RWPE1 (cell line): Measurements from ENCODE around the gene RASL12.
A peak's percentile ranks its signal among the peaks of the same experiment; 100 is the strongest.

Source experiments
- CTCF ChIA-PET: fragments of 350-600 bp; sonication (Branson Sonifier 250); formaldehyde crosslinking; extraction: SDS; loops from one replicate; lab custom pipeline; 2021; lab: Yijun Ruan, JAX
- POLR2A ChIA-PET: fragments of 400-600 bp; formaldehyde crosslinking; extraction: SDS; loops from one replicate; lab custom pipeline; 2020; ENCODE audit warnings: antibody characterized with exemption; ENCODE audit not compliant: low non-redundant PET; lab: Yijun Ruan, JAX
- DNase-seq: peaks from one replicate; pipeline ENCODE4 v3.0.0; 2012; ENCODE audit warnings: low spot score
- H3K27ac ChIP-seq: fragments of 450-650 bp; 2 replicates; pipeline ENCODE4 v1.5.1; 2017
- CTCF ChIP-seq: fragments of 450-650 bp; conservative IDR thresholded peaks from 2 replicates; pipeline ENCODE4 v1.5.1; 2017; ENCODE audit warnings: low read depth, mild to moderate bottlenecking

RASL12 gene

GRCh38 chr15:65029736-65030208 is 38.0 kb downstream of the RASL12 start:
- H3K27ac ChIP-seq = peak overlapping the region; percentile 66
- CTCF ChIA-PET = interaction anchor here (0.6 kb wide), 1 partner anchor 262 kb away, joined by 3 read pairs; no protein-coding TSS in a partner anchor
- DNase-seq = no peak
- TF ChIP-seq CTCF = no peak
- POLR2A ChIA-PET = no interaction called here

DNA sequence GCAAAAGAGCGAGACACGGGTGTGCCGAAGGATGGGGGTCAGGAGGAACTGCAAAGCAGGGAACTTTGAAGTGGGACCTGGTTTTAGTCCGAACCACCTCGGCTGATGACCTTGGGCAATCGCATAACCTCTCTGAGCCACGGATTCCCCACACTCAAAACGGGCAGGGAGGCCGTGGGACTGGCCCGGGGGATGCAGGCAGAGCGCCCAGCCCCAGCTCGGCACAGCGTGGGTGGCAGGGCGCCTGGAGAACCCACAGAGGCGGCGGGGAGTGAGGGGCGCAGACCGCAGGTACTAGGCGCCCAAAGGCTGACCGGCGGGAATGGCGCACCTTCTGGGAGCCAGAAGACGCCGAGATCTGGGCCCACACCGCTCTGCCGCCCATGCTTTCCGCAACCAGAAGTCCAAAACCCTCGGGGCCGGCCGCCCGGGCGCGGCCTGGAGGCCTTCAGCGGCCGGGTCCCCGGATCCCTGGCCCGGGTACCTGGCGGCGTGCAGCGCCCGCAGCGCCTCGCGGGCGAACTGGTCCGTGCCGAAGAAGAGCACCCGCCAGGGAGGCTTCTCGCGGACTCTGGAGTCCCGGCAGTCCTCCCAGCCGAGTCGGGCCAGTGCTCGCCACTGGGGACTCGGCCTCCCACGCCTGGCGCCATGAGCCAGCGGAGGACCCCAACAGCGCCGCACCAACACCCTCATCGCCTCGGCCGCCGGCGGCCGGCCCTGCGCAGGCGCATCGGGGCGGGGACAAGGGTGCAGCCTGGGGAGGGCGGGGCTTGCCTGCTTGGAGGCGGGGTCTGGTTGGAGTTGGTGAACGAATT is 38.7 kb downstream of the RASL12 start, which contains the start of gene MTFMT:
MTFMT (minus strand) TSS at position 719 of the 815 bp plus-strand sequence; CDS start at position 693, 26 bp downstream.
- ChIA-PET POLR2A (no interaction called here), CTCF (no interaction called here)
- H3K27ac ChIP-seq = peak within 1 kb of the TSS; percentile 66
- peak; percentile 98 for DNase-seq
- no peak for TF ChIP-seq CTCF

DNA sequence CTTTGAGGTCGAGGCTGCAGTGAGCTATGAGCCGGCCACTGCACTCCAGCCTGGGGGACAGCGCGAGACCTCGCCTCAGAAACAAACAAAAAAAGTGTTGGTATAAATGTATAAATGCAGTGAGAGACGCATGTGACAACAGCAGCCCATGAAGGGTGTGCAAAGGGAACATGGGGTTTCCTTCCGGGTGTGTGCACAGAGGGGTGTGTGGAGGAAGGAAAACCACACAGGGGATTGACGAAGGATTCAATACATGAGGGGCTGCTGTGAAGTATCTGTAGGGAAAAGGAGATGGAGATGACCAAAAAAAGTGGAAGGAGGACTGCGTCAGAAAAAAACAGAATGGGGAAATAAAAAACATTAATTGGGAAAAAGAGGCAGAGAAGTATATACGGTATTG is 39.5 kb downstream of the RASL12 start:
- ChIA-PET POLR2A (no interaction called here), CTCF (no interaction called here)
- no peak overlapping the region for H3K27ac ChIP-seq
- DNase-seq = no peak
- TF ChIP-seq CTCF = no peak

DNA sequence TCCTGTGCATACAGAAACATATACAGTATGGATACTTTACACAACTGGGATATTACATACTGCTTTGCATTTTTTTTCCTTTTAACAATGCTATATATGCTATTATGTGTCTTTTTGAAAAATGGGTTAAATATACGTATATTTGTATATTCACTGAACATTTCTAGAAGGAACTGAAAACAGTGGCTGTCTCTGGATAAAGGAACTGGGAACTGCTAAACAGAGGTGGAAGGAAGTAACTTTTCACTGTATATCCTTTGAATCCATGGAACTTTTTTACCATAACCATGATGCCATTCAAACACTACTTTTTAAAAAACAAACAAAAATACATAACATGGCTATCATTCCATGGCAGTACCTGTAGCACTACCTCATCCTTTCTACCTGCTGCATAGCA is 40.2 kb downstream of the RASL12 start:
- TF ChIP-seq CTCF = no peak
- DNase-seq = no peak
- ChIA-PET POLR2A (no interaction called here), CTCF (interaction anchor here (0.6 kb wide), 1 partner anchor 272 kb away, joined by 3 read pairs; no protein-coding TSS in a partner anchor)
- no peak overlapping the region for H3K27ac ChIP-seq

- H3K27ac ChIP-seq = no peak overlapping the region
- no peak for DNase-seq
- CTCF ChIA-PET = interaction anchor here (0.6 kb wide), 1 partner anchor 271 kb away, joined by 3 read pairs; no protein-coding TSS in a partner anchor
- POLR2A ChIA-PET = no interaction called here
- no peak for TF ChIP-seq CTCF
Observed at GRCh38 chr15:65026756-65027155, 41.0 kb downstream of the RASL12 start.

DNA sequence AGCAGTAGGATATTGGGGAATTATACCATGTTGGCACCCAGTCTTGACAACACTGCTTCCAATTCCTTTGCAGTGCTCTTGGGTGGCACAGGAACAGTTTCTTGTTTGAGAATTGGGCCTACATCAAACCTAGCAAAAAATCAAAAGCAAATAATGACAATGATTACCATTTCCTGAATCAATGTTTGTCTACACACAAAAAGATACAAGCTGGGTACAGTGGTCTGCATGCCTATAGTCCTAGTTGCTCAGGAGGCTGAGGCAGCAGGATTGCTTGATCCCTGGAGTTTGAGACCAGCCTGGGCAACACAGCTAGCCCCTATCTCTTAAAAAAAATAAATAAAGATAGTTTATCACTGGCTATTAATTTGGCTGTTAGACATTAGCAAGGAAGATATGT is 46.3 kb downstream of the RASL12 start:
- ChIA-PET CTCF (interaction anchor here (0.6 to 0.7 kb wide), 2 partner anchors 17 to 158 kb away, joined by 3 read pairs; no protein-coding TSS in a partner anchor), POLR2A (no interaction called here)
- no peak for TF ChIP-seq CTCF
- no peak overlapping the region for H3K27ac ChIP-seq
- no peak for DNase-seq
